Measurements from ENCODE around the gene ACACB.
A peak's percentile ranks its signal among the peaks of the same experiment; 100 is the strongest.

ACACB gene

DNA sequence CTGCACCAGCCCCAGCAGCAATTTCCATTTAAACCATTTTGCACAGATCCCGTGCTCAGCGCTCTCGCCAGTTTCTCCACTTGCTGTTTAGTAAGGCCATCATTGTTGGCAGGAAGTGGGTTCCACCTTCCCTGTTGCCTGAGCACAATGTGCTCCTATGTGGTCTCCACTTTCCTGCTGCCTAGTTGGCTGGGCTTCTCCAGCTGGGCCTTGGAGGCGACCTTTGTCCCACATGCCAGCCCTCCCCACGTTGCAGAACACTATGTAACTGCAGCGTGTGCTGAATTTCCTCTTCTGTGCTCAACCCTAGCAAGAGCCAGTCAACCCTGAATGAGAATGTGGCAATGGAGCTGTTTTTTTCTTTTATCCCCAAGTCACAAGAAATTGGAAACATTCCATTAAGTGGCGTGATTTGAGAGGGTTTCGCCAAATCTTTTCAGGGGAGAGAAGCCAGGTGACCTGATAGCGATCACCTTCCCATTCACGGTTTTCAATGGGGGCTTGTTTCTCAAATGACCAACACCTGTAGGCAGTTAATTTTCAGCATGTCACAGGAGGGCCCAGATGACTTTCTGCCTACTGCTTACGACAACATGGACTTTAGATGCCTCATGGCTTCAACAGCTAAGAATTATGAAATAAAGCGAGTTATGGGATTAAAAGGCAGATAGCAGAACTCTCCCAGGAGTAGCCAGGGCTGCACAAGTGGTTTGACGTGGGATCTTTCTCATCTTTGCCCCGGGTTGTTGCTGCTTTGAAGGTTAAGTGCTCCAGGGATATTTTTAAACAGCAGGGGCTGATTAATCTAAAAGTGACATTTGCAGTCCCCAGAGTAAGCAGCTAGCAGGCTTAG, at the start of gene ACACB:
ACACB (plus strand) TSS at position 830 of the 853 bp plus-strand sequence. CDS start 22,819 bp downstream, outside the sequence.
- no peak for DNase-seq
- no peak for TF ChIP-seq CTCF (IDR thresholded peaks at IDR 0.05)
- no peaks in the 10 kb centered on the region for H3K36me3 Mint-ChIP-seq (ENCODE audit: low read depth)
- peak within 1 kb of the TSS; percentile 64 for H3K27ac Mint-ChIP-seq
- H3K27me3 Mint-ChIP-seq (ENCODE audit: low read depth, poor library complexity) = peaks cover 3% of the 10 kb centered on the region
- H3K4me1 Mint-ChIP-seq = peaks cover 56% of the 10 kb centered on the region
- no peaks in the 10 kb centered on the region for H3K9me3 Mint-ChIP-seq
- peak within 1 kb of the TSS; percentile 34 for H3K4me3 Mint-ChIP-seq

DNA sequence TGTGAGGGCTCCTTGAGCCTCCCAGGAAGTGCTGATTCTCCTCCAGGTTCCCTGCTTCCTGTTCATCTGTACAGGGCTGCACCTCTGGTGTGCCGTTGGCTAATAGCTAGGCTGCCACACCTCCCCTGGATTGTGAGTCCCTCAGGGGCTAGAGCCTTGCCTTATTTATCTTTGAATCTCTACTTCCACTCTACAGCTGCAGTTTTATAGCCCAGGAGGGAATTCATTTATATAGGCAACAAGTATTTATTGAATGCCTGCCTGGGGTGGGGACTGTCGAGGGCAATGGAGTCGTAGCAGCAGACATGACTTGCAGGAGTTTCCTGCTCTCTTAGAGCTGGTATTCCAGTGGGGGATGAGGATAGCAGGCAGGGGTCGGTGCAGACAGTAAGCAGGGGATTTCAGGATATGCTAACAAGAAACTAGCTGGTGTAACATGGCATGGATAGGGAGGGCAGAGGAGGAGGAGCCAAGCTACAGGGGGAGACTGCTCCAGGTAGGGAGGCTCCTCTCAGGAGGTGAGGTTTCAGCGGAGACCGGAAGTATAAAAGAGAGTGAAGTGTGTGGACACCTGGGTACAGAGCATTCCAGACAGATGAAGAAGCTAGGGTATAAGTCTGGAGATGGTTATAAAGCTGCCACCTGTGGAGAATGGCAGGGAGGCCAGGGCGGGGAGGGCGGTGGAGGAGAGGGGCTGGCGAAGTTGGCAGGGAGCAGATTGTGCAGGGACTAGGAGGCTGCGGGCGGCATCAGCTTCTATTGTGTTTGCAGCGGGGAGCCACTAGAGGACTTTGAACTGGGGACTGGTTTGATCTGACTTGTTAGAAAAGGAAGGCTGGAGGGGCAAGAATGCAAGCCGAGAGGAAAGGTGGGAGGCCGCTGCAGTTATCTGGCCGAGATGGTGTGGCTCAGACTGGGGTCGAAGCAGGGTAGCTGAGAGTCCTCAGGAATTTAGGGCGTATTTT, 46.8 kb upstream of the ACACB start:
- H3K27ac Mint-ChIP-seq = peak overlapping the region; percentile 68
- peak overlapping the region; percentile 40 for H3K4me3 Mint-ChIP-seq
- DNase-seq = peak; percentile 16
- TF ChIP-seq CTCF (IDR thresholded peaks at IDR 0.05) = no peak
- no peaks in the 10 kb centered on the region for H3K27me3 Mint-ChIP-seq (ENCODE audit: low read depth, poor library complexity)
- peaks cover 77% of the 10 kb centered on the region for H3K36me3 Mint-ChIP-seq (ENCODE audit: low read depth)
- H3K9me3 Mint-ChIP-seq = no peaks in the 10 kb centered on the region
- H3K4me1 Mint-ChIP-seq = peaks cover 14% of the 10 kb centered on the region

- no peak for DNase-seq
- H3K36me3 Mint-ChIP-seq (ENCODE audit: low read depth) = peaks cover 89% of the 10 kb centered on the region
- TF ChIP-seq CTCF (IDR thresholded peaks at IDR 0.05) = no peak
- peaks cover 10% of the 10 kb centered on the region for H3K9me3 Mint-ChIP-seq
- H3K27me3 Mint-ChIP-seq (ENCODE audit: low read depth, poor library complexity) = no peaks in the 10 kb centered on the region
- H3K4me3 Mint-ChIP-seq = no peak overlapping the region
- no peak overlapping the region for H3K27ac Mint-ChIP-seq
- H3K4me1 Mint-ChIP-seq = peaks cover 4% of the 10 kb centered on the region
Measured at GRCh38 chr12:109074866-109075265, 41.5 kb upstream of the ACACB start.

- H3K27ac Mint-ChIP-seq = no peak overlapping the region
- TF ChIP-seq CTCF (IDR thresholded peaks at IDR 0.05) = no peak
Measured at GRCh38 chr12:109082751-109083150, 33.6 kb upstream of the ACACB start.

GRCh38 chr12:109084425-109084824, 32.0 kb upstream of the ACACB start:
- Mint-ChIP-seq H3K36me3 (ENCODE audit: low read depth) (peaks cover 53% of the 10 kb centered on the region), H3K27ac (no peak overlapping the region), H3K27me3 (ENCODE audit: low read depth, poor library complexity) (no peaks in the 10 kb centered on the region), H3K4me3 (no peak overlapping the region), H3K4me1 (no peaks in the 10 kb centered on the region), H3K9me3 (peaks cover 3% of the 10 kb centered on the region)
- DNase-seq = no peak
- TF ChIP-seq CTCF (IDR thresholded peaks at IDR 0.05) = no peak

More at GRCh38 chr12:109082751-109083150, 33.6 kb upstream of the ACACB start:
- no peak overlapping the region for H3K4me3 Mint-ChIP-seq
- no peak for DNase-seq
- H3K36me3 Mint-ChIP-seq (ENCODE audit: low read depth) = peaks cover 64% of the 10 kb centered on the region
- peaks cover 10% of the 10 kb centered on the region for H3K9me3 Mint-ChIP-seq
- H3K27me3 Mint-ChIP-seq (ENCODE audit: low read depth, poor library complexity) = no peaks in the 10 kb centered on the region
- H3K4me1 Mint-ChIP-seq = no peaks in the 10 kb centered on the region
